Esophagus muscularis mucosa (tissue), 3 donors: ENCODE measurements around the gene TYR.
"Not testable (repeated sequence)": the region's sequence is repeated elsewhere in the genome, so short reads cannot be mapped to it uniquely, and the experiment has no call there.

Experiments used
- CTCF ChIP-seq, 3 experiments: fragments of 200-600 bp in 2 of 3; fragments of 450-650 bp in 1 of 3; sonication (generic) in 2 of 3; IDR thresholded peaks; one replicate each; pipeline ENCODE4 v1.5.1; 2017 to 2019; ENCODE audit warnings: antibody characterized with exemption in 3 of 3, mild to moderate bottlenecking in 2 of 3, moderate library complexity in 1 of 3
- POLR2A ChIP-seq: fragments of 450-650 bp; IDR thresholded peaks from one replicate; pipeline ENCODE4 v1.6.1; 2017; ENCODE audit warnings: antibody characterized with exemption, moderate library complexity, mild to moderate bottlenecking, low read depth
- POLR2AphosphoS5 ChIP-seq, 2 donors: sonication (generic); formaldehyde crosslinking; IDR thresholded peaks; one replicate each; pipeline ENCODE4 v1.6.1; 2017; ENCODE audit warnings: antibody characterized with exemption in 2 of 2

- TF ChIP-seq POLR2A; CTCF (IDR thresholded peaks at IDR 0.05); POLR2AphosphoS5 (IDR thresholded peaks at IDR 0.05): not testable (repeated sequence)
Observed at GRCh38 chr11:89247007-89247406, 69.3 kb downstream of the TYR start.
